CD1c-positive myeloid dendritic cell (primary cell): ENCODE measurements around the gene SLC4A3.
"Not testable (repeated sequence)": the region's sequence is repeated elsewhere in the genome, so short reads cannot be mapped to it uniquely, and the experiment has no call there.

ENCODE experiments used
- DNase-seq: peaks from one replicate; pipeline ENCODE4 v3.0.0-alpha.2; 2016; ENCODE audit errors: extremely low spot score

Gene SLC4A3

GRCh38 chr2:219645631-219646527 lies 18.4 kb downstream of the SLC4A3 start:
- no peak for DNase-seq

DNA sequence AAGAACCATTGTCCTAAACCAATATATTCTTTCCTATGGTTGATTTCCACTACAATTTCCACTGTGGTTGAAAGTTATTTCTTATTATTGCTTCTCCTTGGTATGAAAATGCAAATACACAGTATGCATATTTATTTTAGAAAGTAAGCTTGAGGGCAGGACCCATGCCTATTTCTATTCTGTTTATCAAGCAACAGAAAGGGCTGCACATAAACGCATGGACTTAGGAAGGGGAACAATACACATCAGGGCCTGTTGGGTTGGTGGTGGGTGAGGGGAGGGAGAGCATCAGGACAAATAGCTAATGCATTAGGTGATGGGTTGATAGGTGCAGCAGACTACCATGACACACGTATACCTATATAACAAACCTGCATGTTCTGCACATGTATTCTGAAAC lies 20.7 kb downstream of the SLC4A3 start:
- no peak for DNase-seq

DNA sequence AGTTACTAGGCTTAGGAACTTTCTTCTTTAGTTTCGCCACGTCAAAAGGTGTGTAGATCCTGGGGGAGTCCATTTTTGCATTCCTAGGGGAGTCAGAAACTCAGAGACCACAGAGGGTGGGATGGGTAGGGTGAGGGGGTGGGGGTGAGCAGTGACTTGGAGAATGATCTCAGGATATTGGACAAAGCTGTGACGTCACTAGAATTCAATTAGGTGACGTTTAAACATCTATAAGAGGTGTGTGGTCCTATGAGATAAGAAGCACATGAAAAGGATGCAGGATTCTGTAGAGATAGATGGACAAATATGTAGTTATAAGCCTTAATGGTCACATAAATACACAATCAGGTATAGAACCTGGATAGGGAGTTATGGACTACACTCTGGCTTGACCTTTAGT lies 21.5 kb downstream of the SLC4A3 start:
- DNase-seq: no peak

DNA sequence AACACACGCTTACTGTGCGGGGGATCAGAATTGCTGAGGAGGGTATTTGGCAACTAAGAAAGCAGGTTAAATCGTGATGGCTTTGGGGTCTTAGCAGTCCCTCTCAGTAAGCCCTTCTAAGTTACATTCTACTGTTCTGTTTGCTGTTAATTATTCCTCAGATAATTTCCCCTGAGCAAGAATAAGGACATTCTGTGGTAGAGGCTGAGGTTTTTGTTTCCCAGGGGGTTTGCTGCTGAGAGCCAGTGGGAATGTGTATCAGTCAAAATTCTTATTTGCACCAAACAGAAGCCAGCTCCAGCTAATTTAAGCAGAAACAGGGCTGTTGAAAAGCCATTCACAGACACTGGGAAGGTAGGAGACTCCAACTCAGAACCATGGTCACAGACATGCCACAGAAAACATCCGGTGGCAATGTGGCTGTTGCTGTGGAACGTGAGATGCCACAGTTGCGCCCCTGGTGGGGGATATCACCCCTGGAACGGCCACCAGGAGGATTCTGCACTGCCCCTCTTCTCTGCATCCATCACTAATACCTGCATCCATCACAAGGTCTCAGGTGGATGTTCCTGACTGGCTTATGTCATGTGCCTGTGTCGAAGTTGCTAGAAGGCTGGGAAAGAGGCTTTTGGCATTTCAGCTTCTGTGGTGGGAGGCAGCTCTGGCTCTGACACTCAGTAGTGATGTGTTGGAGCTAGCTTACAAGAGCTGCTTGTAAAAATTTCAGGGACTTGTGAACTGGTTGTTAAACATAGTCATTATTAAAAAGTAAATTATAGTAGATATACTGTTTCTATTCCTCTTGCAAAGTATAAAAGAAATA lies 23.2 kb downstream of the SLC4A3 start:
- no peak for DNase-seq

GRCh38 chr2:219651656-219652055 lies 24.2 kb downstream of the SLC4A3 start:
- DNase-seq: not testable (repeated sequence)

- no peak for DNase-seq
Measured at GRCh38 chr2:219656526-219656925, 29.1 kb downstream of the SLC4A3 start.

DNA sequence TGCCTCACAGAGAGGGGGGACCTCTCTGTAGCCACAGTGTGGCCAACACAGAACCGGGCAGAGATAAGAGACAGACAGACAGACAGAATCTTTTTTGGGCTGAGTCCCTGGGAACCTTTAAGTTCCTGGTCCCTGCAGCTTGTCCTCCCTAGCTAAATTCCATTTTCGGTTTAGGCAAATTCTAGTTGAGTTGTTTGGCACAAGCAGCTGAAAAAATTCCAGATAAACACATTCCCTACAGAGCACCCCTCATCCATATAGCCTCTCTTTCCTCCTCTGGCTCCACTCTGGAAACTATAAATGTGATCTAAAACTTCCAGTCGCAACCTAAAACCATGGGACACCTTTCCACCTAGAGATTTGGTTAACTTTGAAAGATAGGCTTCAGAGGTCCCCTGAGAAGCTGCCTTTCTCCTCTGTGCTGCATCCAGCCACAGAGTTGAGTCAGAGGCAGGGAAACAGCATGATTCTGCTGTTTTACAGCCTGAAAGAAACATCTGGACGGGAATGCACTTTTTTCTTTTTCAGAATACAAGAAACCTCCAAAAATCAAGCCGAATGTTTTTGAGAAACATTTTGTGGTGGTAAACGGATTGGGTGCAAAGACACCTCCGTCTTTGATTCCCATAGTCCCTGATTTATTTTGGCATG lies 30.9 kb downstream of the SLC4A3 start:
- no peak for DNase-seq

DNA sequence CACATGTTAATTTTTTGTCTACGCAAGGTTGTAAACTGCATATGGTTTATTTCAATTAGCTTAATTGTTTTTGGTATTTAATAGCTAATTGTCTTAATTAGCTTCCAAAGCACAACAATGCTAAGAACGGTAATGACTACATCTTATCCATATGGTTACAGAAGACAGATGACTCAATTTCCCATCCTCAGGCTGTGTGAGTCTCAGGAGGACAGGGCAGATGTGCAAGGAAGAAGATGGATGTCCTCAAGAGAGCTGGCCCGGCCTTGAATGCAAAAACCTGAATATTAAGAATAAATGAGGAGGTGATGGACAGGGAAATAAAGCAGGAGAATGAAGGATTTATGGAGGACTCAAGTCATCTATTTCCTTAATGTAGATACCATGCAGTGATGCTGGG lies 31.4 kb downstream of the SLC4A3 start:
- DNase-seq: no peak

- DNase-seq: no peak
Measured at GRCh38 chr2:219661197-219661954, 33.9 kb downstream of the SLC4A3 start.

GRCh38 chr2:219661955-219662395 lies 34.5 kb downstream of the SLC4A3 start:
- DNase-seq: no peak

GRCh38 chr2:219662566-219662965 lies 35.1 kb downstream of the SLC4A3 start:
- DNase-seq: no peak

GRCh38 chr2:219663116-219663762 lies 35.8 kb downstream of the SLC4A3 start:
- no peak for DNase-seq

- DNase-seq: no peak
Measured at GRCh38 chr2:219664041-219664440, 36.6 kb downstream of the SLC4A3 start.

DNA sequence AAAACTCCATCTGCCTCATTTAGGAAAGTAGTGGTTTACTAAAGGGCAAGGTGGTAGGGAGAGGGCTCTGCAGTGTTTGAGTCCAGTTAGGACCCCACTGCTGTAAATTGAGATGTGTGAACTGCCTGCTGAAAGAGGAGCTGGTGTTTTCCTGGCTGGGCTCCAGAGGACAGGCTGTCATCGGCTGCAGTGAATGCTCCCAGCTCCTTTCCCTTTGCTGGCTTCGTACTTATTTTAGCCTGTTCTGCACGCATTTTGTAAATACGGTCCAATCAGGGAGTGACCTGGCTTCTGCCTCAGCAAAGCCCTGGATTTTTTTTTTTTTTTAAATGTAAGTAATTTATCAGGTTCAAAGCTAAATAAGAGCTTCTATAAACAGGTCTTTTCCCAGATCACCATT lies 37.5 kb downstream of the SLC4A3 start:
- no peak for DNase-seq

- DNase-seq: no peak
Measured at GRCh38 chr2:219665926-219666325, 38.5 kb downstream of the SLC4A3 start.

GRCh38 chr2:219668316-219668715 lies 40.9 kb downstream of the SLC4A3 start:
- no peak for DNase-seq

- no peak for DNase-seq
Measured at GRCh38 chr2:219670386-219670785, 43.0 kb downstream of the SLC4A3 start.

DNA sequence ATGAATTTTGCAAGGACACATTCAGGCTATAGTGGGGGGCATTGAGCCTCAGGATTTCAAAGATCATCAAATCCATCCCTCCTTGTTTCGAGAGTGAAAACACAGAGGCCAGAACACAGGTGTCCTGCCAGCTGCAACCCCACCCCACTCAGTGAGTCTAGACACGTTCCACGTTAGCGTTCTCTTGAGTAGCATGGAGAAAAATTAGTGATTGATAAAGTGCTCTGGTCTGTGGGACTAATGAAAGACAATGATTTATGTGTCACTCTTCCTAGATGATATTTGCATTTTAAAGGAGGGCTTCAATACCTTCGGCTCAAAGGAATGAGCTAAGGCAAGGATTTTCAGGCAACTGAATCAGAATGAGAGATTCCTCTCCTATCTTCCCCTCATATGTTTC lies 43.8 kb downstream of the SLC4A3 start:
- DNase-seq: no peak

DNA sequence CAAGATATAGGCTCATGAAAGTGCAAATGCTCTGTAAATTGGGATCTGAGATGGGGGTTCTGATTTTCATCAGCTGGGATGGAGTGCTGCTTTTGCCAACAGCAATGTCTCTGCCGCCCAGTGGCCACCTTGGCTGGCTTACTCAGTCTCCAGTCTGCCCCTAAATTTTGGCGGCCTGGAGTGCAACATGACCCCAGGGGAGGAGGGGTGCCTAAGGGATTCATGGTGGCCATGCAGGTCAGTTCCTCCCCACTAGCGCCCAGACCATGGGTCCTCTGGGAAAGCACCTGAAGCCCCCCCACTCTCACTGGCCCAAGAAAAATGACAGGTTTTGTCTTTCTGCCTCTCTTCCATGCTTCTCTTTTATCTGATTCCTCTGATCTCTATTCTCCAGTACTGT lies 45.0 kb downstream of the SLC4A3 start:
- DNase-seq: no peak

GRCh38 chr2:219675221-219675620 lies 47.8 kb downstream of the SLC4A3 start:
- no peak for DNase-seq

GRCh38 chr2:219676586-219676985 lies 49.2 kb downstream of the SLC4A3 start:
- DNase-seq: no peak
